HCT116 (cell line): ENCODE measurements around the gene PRDM8.

Source experiments
- EZH2 ChIP-seq: fragments of 200-600 bp; sonication (generic); IDR thresholded peaks from 2 replicates; pipeline ENCODE4 v1.6.1; 2017; ENCODE audit warnings: antibody characterized with exemption, mixed run types
- JUND ChIP-seq: IDR thresholded peaks from 2 replicates; pipeline ENCODE4 v1.6.1; 2012
- POLR2A ChIP-seq: IDR thresholded peaks from 2 replicates; pipeline ENCODE4 v1.7.0; 2011; ENCODE audit warnings: borderline replicate concordance; ENCODE audit not compliant: insufficient read depth, insufficient read length; ENCODE audit errors: extremely low read depth
- TF ChIP-seq, protein P1 (sequence below), 3 experiments: fragments of 200-600 bp in 1 of 3; sonication (generic) in 1 of 3; IDR thresholded peaks in 2 of 3; conservative IDR thresholded peaks in 1 of 3; 2 replicates each; pipeline ENCODE4 v1.5.1; 2012 to 2017; ENCODE audit warnings: low read depth in 2 of 3, low read length in 2 of 3, antibody characterized with exemption in 1 of 3, borderline replicate concordance in 1 of 3, control low read depth in 1 of 3, mild to moderate bottlenecking in 1 of 3, mixed read lengths in 1 of 3, mixed run types in 1 of 3, moderate library complexity in 1 of 3; ENCODE audit not compliant: insufficient read depth in 1 of 3

GRCh38 chr4:80219301-80220025, 22.2 kb downstream of the PRDM8 start:
- TF ChIP-seq, protein P1, sequence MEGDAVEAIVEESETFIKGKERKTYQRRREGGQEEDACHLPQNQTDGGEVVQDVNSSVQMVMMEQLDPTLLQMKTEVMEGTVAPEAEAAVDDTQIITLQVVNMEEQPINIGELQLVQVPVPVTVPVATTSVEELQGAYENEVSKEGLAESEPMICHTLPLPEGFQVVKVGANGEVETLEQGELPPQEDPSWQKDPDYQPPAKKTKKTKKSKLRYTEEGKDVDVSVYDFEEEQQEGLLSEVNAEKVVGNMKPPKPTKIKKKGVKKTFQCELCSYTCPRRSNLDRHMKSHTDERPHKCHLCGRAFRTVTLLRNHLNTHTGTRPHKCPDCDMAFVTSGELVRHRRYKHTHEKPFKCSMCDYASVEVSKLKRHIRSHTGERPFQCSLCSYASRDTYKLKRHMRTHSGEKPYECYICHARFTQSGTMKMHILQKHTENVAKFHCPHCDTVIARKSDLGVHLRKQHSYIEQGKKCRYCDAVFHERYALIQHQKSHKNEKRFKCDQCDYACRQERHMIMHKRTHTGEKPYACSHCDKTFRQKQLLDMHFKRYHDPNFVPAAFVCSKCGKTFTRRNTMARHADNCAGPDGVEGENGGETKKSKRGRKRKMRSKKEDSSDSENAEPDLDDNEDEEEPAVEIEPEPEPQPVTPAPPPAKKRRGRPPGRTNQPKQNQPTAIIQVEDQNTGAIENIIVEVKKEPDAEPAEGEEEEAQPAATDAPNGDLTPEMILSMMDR (IDR thresholded peaks at IDR 0.05 in 2 of 3, conservative IDR thresholded peaks at IDR 0.05 in 1 of 3; ENCODE audit: borderline replicate concordance in 1 of 3, insufficient read depth in 1 of 3, low read depth in 2 of 3, low read length in 2 of 3) = no peak
- no peak for TF ChIP-seq POLR2A
- no peak for TF ChIP-seq EZH2
- no peak for TF ChIP-seq JUND
